Keratinocyte (primary cell): ENCODE results near the gene UBE2N. TPM values are rescaled to one million over a fixed set of nuclear protein-coding genes. Genes with fewer than 3 reads are reported as not detected.

Source experiments
- DNase-seq: peaks from one replicate; pipeline ENCODE4 v3.0.0-alpha.2; 2011; ENCODE audit warnings: low read depth, missing footprints, low spot score
- FAIRE-seq: peaks from 2 replicates; lab custom pipeline; 2011; peaks lifted over from hg19 to GRCh38; lab: Jason Lieb, UNC
- H2AFZ ChIP-seq: 2 replicates; pipeline ENCODE4 v1.6.0; 2012; ENCODE audit warnings: low read length, control low read depth, inconsistent platforms; ENCODE audit not compliant: control insufficient read depth
- H3K27ac ChIP-seq: 2 replicates; pipeline ENCODE4 v1.5.1; 2011; ENCODE audit warnings: low read length; ENCODE audit not compliant: control insufficient read depth, insufficient read depth
- H3K27me3 ChIP-seq: 3 replicates; pipeline ENCODE4 v1.6.0; 2011; ENCODE audit warnings: low read length; ENCODE audit not compliant: control insufficient read depth, insufficient read depth; ENCODE audit errors: extremely low read depth
- H3K36me3 ChIP-seq, 2 experiments: 2 replicates in 1 of 2; 3 replicates in 1 of 2; pipeline ENCODE4 v1.5.1; 2011; ENCODE audit warnings: low read length in 2 of 2, mild to moderate bottlenecking in 1 of 2; ENCODE audit not compliant: control insufficient read depth in 2 of 2, insufficient read depth in 2 of 2; ENCODE audit errors: extremely low read depth in 1 of 2
- H3K4me1 ChIP-seq: 3 replicates; pipeline ENCODE4 v1.5.1; 2011; ENCODE audit warnings: low read length; ENCODE audit not compliant: control insufficient read depth, insufficient read depth; ENCODE audit errors: extremely low read depth
- H3K4me2 ChIP-seq: 3 replicates; pipeline ENCODE4 v1.6.0; 2011; ENCODE audit warnings: low read depth, low read length; ENCODE audit not compliant: control insufficient read depth, insufficient read depth; ENCODE audit errors: extremely low read depth
- H3K4me3 ChIP-seq, 3 experiments: fragments of 200-600 bp in 1 of 3; sonication (generic) in 1 of 3; 2 replicates in 2 of 3; 3 replicates in 1 of 3; pipeline ENCODE4 v1.5.1; 2011 to 2016; ENCODE audit warnings: low read length in 3 of 3, mild to moderate bottlenecking in 3 of 3, control low read depth in 2 of 3, inconsistent platforms in 1 of 3, low read depth in 1 of 3, mixed read lengths in 1 of 3, mixed run types in 1 of 3, moderate library complexity in 1 of 3; ENCODE audit not compliant: control insufficient read depth in 2 of 3, insufficient read depth in 2 of 3; ENCODE audit errors: extremely low read depth in 1 of 3
- H3K79me2 ChIP-seq: 2 replicates; pipeline ENCODE4 v1.6.0; 2012; ENCODE audit warnings: low read length; ENCODE audit not compliant: control insufficient read depth, insufficient read depth
- H3K9ac ChIP-seq: 3 replicates; pipeline ENCODE4 v1.6.0; 2011; ENCODE audit warnings: low read length; ENCODE audit not compliant: control insufficient read depth, insufficient read depth; ENCODE audit errors: extremely low read depth
- H3K9me1 ChIP-seq: 3 replicates; pipeline ENCODE4 v1.6.0; 2011; ENCODE audit warnings: low read length; ENCODE audit not compliant: control insufficient read depth, insufficient read depth; ENCODE audit errors: extremely low read depth
- H3K9me3 ChIP-seq: 2 replicates; pipeline ENCODE4 v1.5.1; 2012; ENCODE audit warnings: low read depth, low read length; ENCODE audit not compliant: control insufficient read depth
- H4K20me1 ChIP-seq: 3 replicates; pipeline ENCODE4 v1.6.0; 2011; ENCODE audit warnings: low read length; ENCODE audit not compliant: control insufficient read depth, insufficient read depth; ENCODE audit errors: extremely low read depth
- EZH2 ChIP-seq: IDR thresholded peaks from one replicate; pipeline ENCODE4 v1.6.1; 2012; ENCODE audit warnings: inconsistent platforms, mild to moderate bottlenecking, low read length, moderate library complexity
- dilution Hi-C: fragments of 300-500 bp; cut with MboI; formaldehyde crosslinking; loops from one replicate; pipeline ENCODE4 v1.7.0; 2020; ENCODE audit warnings: low sequenced_read_pairs; ENCODE audit not compliant: extremely low pct_ligation_motif_present
- polyA plus RNA-seq, 5 experiments: library from polyadenylated mRNA; depleted of rRNA in 3 of 5; stranded (reverse) in 3 of 5; stranded (forward) in 1 of 5; unstranded in 1 of 5; fragments of >200 nt; gene quantifications; 1 replicate in 1 of 5; 2 replicates in 3 of 5; 3 replicates in 1 of 5; pipeline versions ENCODE4 v1.2.1 to v1.2.3, GENCODE V29; 2011 to 2012; ENCODE audit warnings: missing spikeins in 2 of 5, low read depth in 1 of 5, low replicate concordance in 1 of 5
- TF ChIP-seq, protein P1 (sequence below), 3 experiments: IDR thresholded peaks in 1 of 3; conservative IDR thresholded peaks in 1 of 3; optimal IDR thresholded peaks in 1 of 3; 2 replicates in 2 of 3; 3 replicates in 1 of 3; pipeline versions ENCODE3 to v1.5.1; 2011; ENCODE audit warnings: low read length in 3 of 3, mild to moderate bottlenecking in 3 of 3, moderate library complexity in 2 of 3, control low read depth in 1 of 3, inconsistent platforms in 1 of 3; ENCODE audit not compliant: insufficient read depth in 2 of 3; ENCODE audit errors: extremely low read depth in 1 of 3

The UBE2N gene
- polyA plus RNA-seq, 1 donor (not counting 4 experiments of a cell fraction or from before 2014, with no cell fraction given) = 218 TPM

DNA sequence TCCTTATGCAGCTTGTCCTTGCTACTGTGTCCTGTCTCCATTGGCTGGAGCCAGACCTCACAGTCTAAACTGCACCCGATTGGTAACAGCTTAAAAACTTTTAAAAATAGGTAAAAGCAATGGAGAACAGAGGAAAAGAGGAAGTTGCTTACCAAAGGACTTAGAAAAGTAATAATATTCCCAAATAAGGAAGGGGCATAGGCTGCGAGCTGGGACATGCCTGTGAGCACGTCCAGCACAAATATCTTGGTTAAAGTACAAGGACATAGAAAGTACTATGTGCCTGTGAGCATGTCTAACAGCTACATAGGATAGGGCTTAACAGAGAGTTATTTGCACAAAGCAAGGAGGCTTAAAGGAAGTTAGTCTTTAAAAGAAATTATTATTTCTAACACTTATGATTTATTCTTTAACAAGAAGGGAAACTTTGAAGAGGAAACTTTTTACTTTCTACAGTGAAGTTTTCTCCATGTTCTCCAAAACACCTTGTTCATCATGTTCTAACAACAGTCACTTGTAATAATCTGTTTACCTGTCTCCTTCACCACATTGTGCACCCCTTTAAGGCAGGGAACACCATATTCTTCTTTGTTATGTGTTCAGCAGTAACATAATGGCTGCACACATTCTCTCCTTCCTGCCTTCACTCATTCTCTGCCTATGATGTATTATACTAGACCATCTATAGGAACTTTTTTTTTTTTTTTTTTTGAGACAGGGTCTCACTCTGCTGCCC is 9.8 kb upstream of the UBE2N start:
- Histone ChIP-seq H3K9me3 (no peaks in the 10 kb centered on the region), H3K4me3 (no peak overlapping the region), H3K4me1 (peaks cover 4% of the 10 kb centered on the region), H3K9ac (no peak overlapping the region), H3K79me2 (no peaks in the 10 kb centered on the region), H3K27ac (no peak overlapping the region), H2AFZ (peak overlapping the region; percentile 29), H3K9me1 (no peaks in the 10 kb centered on the region), H3K36me3 (no peaks in the 10 kb centered on the region), H3K4me2 (no peak overlapping the region), H4K20me1 (no peaks in the 10 kb centered on the region), H3K27me3 (no peaks in the 10 kb centered on the region)
- dilution Hi-C loops = no loop called here
- no peak for TF ChIP-seq EZH2
- TF ChIP-seq, protein P1, sequence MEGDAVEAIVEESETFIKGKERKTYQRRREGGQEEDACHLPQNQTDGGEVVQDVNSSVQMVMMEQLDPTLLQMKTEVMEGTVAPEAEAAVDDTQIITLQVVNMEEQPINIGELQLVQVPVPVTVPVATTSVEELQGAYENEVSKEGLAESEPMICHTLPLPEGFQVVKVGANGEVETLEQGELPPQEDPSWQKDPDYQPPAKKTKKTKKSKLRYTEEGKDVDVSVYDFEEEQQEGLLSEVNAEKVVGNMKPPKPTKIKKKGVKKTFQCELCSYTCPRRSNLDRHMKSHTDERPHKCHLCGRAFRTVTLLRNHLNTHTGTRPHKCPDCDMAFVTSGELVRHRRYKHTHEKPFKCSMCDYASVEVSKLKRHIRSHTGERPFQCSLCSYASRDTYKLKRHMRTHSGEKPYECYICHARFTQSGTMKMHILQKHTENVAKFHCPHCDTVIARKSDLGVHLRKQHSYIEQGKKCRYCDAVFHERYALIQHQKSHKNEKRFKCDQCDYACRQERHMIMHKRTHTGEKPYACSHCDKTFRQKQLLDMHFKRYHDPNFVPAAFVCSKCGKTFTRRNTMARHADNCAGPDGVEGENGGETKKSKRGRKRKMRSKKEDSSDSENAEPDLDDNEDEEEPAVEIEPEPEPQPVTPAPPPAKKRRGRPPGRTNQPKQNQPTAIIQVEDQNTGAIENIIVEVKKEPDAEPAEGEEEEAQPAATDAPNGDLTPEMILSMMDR (optimal IDR thresholded peaks at IDR 0.05 in 1 of 3, IDR thresholded peaks at IDR 0.05 in 1 of 3, conservative IDR thresholded peaks at IDR 0.05 in 1 of 3; ENCODE audit: extremely low read depth in 1 of 3, insufficient read depth in 2 of 3, low read length in 3 of 3) = no peak
- no peak for DNase-seq
- FAIRE-seq = no peak

DNA sequence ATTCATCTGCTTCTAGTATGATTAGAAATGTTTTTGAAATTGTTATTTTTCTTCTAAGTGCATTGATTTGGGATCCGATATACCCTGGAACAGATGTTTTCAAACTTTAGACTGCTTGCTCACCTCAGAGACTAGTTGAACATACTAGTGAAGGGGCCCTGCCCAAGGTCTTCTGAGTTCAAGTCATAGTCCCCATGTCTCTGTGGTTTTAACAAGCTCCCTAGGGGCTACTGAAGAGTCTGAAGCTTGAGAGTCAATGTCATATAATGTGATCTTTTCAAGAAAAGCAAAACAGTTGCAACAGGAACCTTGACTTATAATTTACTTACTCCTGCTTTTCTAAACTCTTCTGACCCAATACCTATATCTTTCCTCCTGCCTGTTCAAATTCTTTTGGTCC is 7.5 kb upstream of the UBE2N start:
- Histone ChIP-seq H3K9ac (no peak overlapping the region), H3K4me1 (peaks cover 4% of the 10 kb centered on the region), H3K27ac (no peak overlapping the region), H3K36me3 (no peaks in the 10 kb centered on the region), H3K79me2 (no peaks in the 10 kb centered on the region), H3K27me3 (no peaks in the 10 kb centered on the region), H3K9me3 (no peaks in the 10 kb centered on the region), H3K4me2 (no peak overlapping the region), H3K4me3 (no peak overlapping the region), H2AFZ (no peak overlapping the region), H4K20me1 (no peaks in the 10 kb centered on the region), H3K9me1 (no peaks in the 10 kb centered on the region)
- TF ChIP-seq EZH2 = no peak
- TF ChIP-seq, protein P1 (optimal IDR thresholded peaks at IDR 0.05 in 1 of 3, IDR thresholded peaks at IDR 0.05 in 1 of 3, conservative IDR thresholded peaks at IDR 0.05 in 1 of 3; ENCODE audit: extremely low read depth in 1 of 3, insufficient read depth in 2 of 3, low read length in 3 of 3) = no peak
- no peak for DNase-seq
- no peak for FAIRE-seq
- dilution Hi-C loops = no loop called here
